Spleen (tissue), 3 donors: ENCODE results near the gene ABAT.

Source experiments
- POLR2A ChIP-seq, 3 donors: fragments of 450-650 bp; IDR thresholded peaks; one replicate each; pipeline ENCODE4 v1.5.1; 2017; ENCODE audit warnings: antibody characterized with exemption in 3 of 3, mild to moderate bottlenecking in 1 of 3
- POLR2AphosphoS5 ChIP-seq, 3 donors: sonication (generic); formaldehyde crosslinking; IDR thresholded peaks; one replicate each; pipeline ENCODE4 v1.5.1; 2017; ENCODE audit warnings: antibody characterized with exemption in 3 of 3

DNA sequence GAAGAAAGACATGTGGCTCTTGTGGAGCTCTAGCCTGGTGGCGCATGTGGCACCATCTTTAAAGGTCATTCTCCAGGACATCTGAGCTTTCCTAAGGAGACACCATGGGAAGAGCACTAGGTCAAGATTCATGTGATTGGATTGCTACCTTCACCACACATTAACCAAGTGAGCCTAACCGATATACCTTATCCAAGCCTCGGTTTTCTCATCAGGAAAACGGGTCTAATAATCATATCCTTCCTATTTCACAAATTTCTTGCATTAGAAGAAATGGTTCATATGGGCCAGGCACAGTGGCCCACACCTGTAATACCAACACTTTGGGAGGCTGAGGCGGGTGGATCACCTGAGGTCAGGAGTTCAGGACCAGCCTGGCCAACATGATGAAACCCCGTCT, 64.7 kb downstream of the ABAT start:
- TF ChIP-seq POLR2AphosphoS5 (IDR thresholded peaks at IDR 0.05), result no peak
- TF ChIP-seq POLR2A (IDR thresholded peaks at IDR 0.05), result no peak
